WTC11 (cell line): ENCODE results near the gene CACNA1A. TPM values are rescaled to one million over a fixed set of nuclear protein-coding genes. Genes with fewer than 3 reads are reported as not detected.
A peak's percentile ranks its signal among the peaks of the same experiment; 100 is the strongest.

Experiments
- ATAC-seq: fragments of 200-7000 bp; cut with Tn5 transposase; 2 replicates; pipeline ENCODE4 v1.10.0; 2021; ENCODE audit warnings: mild to moderate bottlenecking, moderate library complexity
- CTCF ChIA-PET: fragments of 300-600 bp; sonication (Branson Sonifier 250); formaldehyde crosslinking; loops from one replicate; lab custom pipeline; 2021; ENCODE audit warnings: antibody characterized with exemption; lab: Charles Lee
- POLR2A ChIA-PET: fragments of 350-600 bp; sonication (Branson Sonifier 250); formaldehyde crosslinking; loops from one replicate; lab custom pipeline; 2021; ENCODE audit warnings: antibody characterized with exemption; lab: Charles Lee
- DNase-seq: peaks from one replicate; pipeline ENCODE4 v3.0.0; 2021; ENCODE audit warnings: low spot score
- H3K27ac Mint-ChIP-seq: 2 replicates; pipeline ENCODE4 v1.8.0; 2021; ENCODE audit warnings: mixed read lengths
- H3K27me3 Mint-ChIP-seq: 2 replicates; pipeline ENCODE4 v1.8.0; 2021; ENCODE audit warnings: low read depth, mild to moderate bottlenecking, moderate library complexity, mixed read lengths
- H3K36me3 Mint-ChIP-seq: 2 replicates; pipeline ENCODE4 v1.8.0; 2021; ENCODE audit warnings: mixed read lengths
- H3K4me1 Mint-ChIP-seq: 2 replicates; pipeline ENCODE4 v1.8.0; 2022; ENCODE audit warnings: mixed read lengths
- H3K4me3 Mint-ChIP-seq: 2 replicates; pipeline ENCODE4 v1.8.0; 2021; ENCODE audit warnings: mild to moderate bottlenecking, moderate library complexity, mixed read lengths
- H3K9me3 Mint-ChIP-seq: 2 replicates; pipeline ENCODE4 v1.8.0; 2021; ENCODE audit warnings: mixed read lengths
- AR ChIP-seq: fragments of 250-450 bp; sonication (Bioruptor Pico); IDR thresholded peaks from 2 replicates; pipeline ENCODE4 v1.9.0; 2021; ENCODE audit warnings: mild to moderate bottlenecking
- CBFB ChIP-seq: sonication (generic); formaldehyde crosslinking; IDR thresholded peaks from 2 replicates; pipeline ENCODE4 v1.8.1; 2022; ENCODE audit warnings: mild to moderate bottlenecking, low read depth, missing genetic modification reagents
- EMX1 ChIP-seq: fragments of 250-450 bp; sonication (Bioruptor Pico); IDR thresholded peaks from 2 replicates; pipeline ENCODE4 v1.8.0; 2021; ENCODE audit warnings: mild to moderate bottlenecking
- FOXJ3 ChIP-seq: sonication (generic); formaldehyde crosslinking; IDR thresholded peaks from 2 replicates; pipeline ENCODE4 v1.9.0; 2021; ENCODE audit warnings: missing genetic modification reagents, mild to moderate bottlenecking, borderline replicate concordance
- GRHL2 ChIP-seq: fragments of 250-450 bp; sonication (Bioruptor Pico); IDR thresholded peaks from 2 replicates; pipeline ENCODE4 v1.8.0; 2022; ENCODE audit warnings: mild to moderate bottlenecking, moderate library complexity; ENCODE audit not compliant: insufficient replicate concordance, severe bottlenecking
- JAZF1 ChIP-seq: fragments of 250-450 bp; sonication (Bioruptor Pico); IDR thresholded peaks from 2 replicates; pipeline ENCODE4 v1.9.0; 2021; ENCODE audit warnings: moderate library complexity, mild to moderate bottlenecking, inconsistent platforms
- NFYB ChIP-seq: sonication (generic); formaldehyde crosslinking; conservative IDR thresholded peaks from 2 replicates; pipeline ENCODE4 v1.8.0; 2022; ENCODE audit warnings: low read depth, missing genetic modification reagents
- NR2C2 ChIP-seq: sonication (generic); formaldehyde crosslinking; IDR thresholded peaks from 2 replicates; pipeline ENCODE4 v1.8.0; 2022; ENCODE audit warnings: mild to moderate bottlenecking, missing genetic modification reagents
- RELA ChIP-seq: sonication (generic); formaldehyde crosslinking; IDR thresholded peaks from 2 replicates; pipeline ENCODE4 v1.8.1; 2022; ENCODE audit warnings: missing genetic modification reagents, mild to moderate bottlenecking, borderline replicate concordance
- ZNF121 ChIP-seq: sonication (generic); formaldehyde crosslinking; IDR thresholded peaks from 2 replicates; pipeline ENCODE4 v1.8.0; 2023; ENCODE audit warnings: missing genetic modification reagents
- ZNF281 ChIP-seq: sonication (generic); formaldehyde crosslinking; IDR thresholded peaks from 2 replicates; pipeline ENCODE4 v1.8.0; 2023; ENCODE audit warnings: mild to moderate bottlenecking, missing genetic modification reagents
- ZNF423 ChIP-seq: fragments of 250-450 bp; sonication (Bioruptor Pico); IDR thresholded peaks from 2 replicates; pipeline ENCODE4 v2.1.2; 2022; ENCODE audit warnings: mild to moderate bottlenecking, moderate library complexity
- total RNA-seq: library from RNA; stranded (reverse); gene quantifications from 3 replicates; pipeline ENCODE4 v1.2.3, GENCODE V29; 2021
- TF ChIP-seq, protein P1 (sequence below): sonication (generic); formaldehyde crosslinking; IDR thresholded peaks from 2 replicates; pipeline ENCODE4 v1.8.1; 2022; ENCODE audit warnings: low read depth, missing genetic modification reagents, borderline replicate concordance
- TF ChIP-seq, protein P2 (sequence below): sonication (generic); formaldehyde crosslinking; IDR thresholded peaks from 2 replicates; pipeline ENCODE4 v1.8.1; 2022; ENCODE audit warnings: low read depth, mild to moderate bottlenecking, moderate library complexity, missing genetic modification reagents, borderline replicate concordance
- TF ChIP-seq, protein P3 (sequence below): sonication (generic); formaldehyde crosslinking; IDR thresholded peaks from 2 replicates; pipeline ENCODE4 v1.8.0; 2023; ENCODE audit warnings: missing genetic modification reagents
- TF ChIP-seq, protein P4 (sequence below): sonication (generic); formaldehyde crosslinking; IDR thresholded peaks from 2 replicates; pipeline ENCODE4 v1.8.1; 2022; ENCODE audit warnings: missing genetic modification reagents, borderline replicate concordance
- TF ChIP-seq, protein P5 (sequence below): fragments of 200-600 bp; IDR thresholded peaks from 2 replicates; pipeline ENCODE4 v1.8.0; 2022; ENCODE audit warnings: antibody characterized with exemption
- TF ChIP-seq, protein P6 (sequence below): fragments of 250-450 bp; sonication (Bioruptor Pico); IDR thresholded peaks from 2 replicates; pipeline ENCODE4 v1.9.0; 2021; ENCODE audit warnings: moderate library complexity, mild to moderate bottlenecking, inconsistent platforms, borderline replicate concordance

CACNA1A gene
- total RNA-seq, 1 experiment from 2014 or later = 28.9 TPM

DNA sequence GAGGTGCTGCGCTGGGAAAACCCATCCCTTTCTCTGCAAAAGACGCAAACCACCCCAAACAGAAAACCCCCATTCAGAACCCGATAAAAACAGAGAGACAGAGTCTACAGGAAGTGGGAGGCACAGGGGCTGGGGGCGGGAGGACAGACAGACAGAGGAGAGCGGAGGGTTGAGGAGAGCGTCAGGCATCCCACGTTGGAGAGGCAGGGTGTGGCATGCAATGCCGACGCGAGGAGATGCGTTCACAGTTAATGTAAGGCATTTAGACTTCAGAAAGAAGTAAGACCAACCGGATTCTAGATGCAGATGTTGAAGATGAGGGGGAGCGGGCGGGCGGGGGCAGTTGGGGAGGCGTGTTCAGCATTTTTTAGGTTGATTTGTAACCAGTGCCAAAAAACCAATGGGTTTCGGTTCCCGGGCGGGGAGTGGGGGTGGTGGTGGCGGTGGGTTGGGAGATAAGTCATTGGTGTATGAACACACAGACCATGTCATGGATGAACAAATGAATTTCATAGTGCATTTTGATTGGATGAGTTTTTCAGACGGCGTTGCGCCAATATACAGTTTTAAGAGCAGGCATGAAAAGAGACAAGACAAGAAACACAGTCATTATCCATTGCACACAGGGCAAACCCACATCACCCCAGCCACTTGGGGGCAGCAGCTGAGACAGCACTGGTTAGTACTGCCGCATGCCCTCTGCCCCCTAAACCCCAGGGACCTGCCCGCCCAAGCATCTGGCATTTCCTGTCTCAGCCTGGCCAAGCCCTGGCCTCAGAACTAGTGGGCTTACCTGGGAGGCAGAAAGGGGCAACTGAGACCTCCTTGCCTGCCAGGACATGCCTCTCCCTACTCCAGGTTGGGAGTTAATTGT lies 264.8 kb downstream of the CACNA1A start:
- Mint-ChIP-seq H3K27ac (no peak overlapping the region; the same call in 1 of the 2 replicates), H3K4me3 (no peak overlapping the region), H3K9me3 (peaks cover 9% of the 10 kb centered on the region), H3K4me1 (peaks cover 29% of the 10 kb centered on the region), H3K36me3 (peaks cover 7% of the 10 kb centered on the region)
- ChIA-PET POLR2A (no interaction called here), CTCF (interaction anchor here (1.0 to 2.4 kb wide), 4 partner anchors 9 to 480 kb away, joined by 3 to 11 read pairs (median 6); no protein-coding TSS in a partner anchor)
- peak; percentile 82 for ATAC-seq
- TF ChIP-seq ZNF281 (no peak), EMX1 (CRISPR knock-in tag) (no peak), NR2C2 (CRISPR knock-in tag) (no peak), CBFB (CRISPR knock-in tag) (no peak)
- TF ChIP-seq, protein P1, sequence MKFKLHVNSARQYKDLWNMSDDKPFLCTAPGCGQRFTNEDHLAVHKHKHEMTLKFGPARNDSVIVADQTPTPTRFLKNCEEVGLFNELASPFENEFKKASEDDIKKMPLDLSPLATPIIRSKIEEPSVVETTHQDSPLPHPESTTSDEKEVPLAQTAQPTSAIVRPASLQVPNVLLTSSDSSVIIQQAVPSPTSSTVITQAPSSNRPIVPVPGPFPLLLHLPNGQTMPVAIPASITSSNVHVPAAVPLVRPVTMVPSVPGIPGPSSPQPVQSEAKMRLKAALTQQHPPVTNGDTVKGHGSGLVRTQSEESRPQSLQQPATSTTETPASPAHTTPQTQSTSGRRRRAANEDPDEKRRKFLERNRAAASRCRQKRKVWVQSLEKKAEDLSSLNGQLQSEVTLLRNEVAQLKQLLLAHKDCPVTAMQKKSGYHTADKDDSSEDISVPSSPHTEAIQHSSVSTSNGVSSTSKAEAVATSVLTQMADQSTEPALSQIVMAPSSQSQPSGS (CRISPR knock-in tag) = no peak
- TF ChIP-seq, protein P2, sequence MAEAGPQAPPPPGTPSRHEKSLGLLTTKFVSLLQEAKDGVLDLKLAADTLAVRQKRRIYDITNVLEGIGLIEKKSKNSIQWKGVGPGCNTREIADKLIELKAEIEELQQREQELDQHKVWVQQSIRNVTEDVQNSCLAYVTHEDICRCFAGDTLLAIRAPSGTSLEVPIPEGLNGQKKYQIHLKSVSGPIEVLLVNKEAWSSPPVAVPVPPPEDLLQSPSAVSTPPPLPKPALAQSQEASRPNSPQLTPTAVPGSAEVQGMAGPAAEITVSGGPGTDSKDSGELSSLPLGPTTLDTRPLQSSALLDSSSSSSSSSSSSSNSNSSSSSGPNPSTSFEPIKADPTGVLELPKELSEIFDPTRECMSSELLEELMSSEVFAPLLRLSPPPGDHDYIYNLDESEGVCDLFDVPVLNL (CRISPR knock-in tag) = no peak
- TF ChIP-seq, protein P3, sequence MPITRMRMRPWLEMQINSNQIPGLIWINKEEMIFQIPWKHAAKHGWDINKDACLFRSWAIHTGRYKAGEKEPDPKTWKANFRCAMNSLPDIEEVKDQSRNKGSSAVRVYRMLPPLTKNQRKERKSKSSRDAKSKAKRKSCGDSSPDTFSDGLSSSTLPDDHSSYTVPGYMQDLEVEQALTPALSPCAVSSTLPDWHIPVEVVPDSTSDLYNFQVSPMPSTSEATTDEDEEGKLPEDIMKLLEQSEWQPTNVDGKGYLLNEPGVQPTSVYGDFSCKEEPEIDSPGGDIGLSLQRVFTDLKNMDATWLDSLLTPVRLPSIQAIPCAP (CRISPR knock-in tag) = no peak
- TF ChIP-seq, all 79 proteins: peak for 0
- peaks cover 5% of the 10 kb centered on the region; the same call in 1 of the 2 replicates for H3K27me3 Mint-ChIP-seq
- DNase-seq = peak; percentile 61

DNA sequence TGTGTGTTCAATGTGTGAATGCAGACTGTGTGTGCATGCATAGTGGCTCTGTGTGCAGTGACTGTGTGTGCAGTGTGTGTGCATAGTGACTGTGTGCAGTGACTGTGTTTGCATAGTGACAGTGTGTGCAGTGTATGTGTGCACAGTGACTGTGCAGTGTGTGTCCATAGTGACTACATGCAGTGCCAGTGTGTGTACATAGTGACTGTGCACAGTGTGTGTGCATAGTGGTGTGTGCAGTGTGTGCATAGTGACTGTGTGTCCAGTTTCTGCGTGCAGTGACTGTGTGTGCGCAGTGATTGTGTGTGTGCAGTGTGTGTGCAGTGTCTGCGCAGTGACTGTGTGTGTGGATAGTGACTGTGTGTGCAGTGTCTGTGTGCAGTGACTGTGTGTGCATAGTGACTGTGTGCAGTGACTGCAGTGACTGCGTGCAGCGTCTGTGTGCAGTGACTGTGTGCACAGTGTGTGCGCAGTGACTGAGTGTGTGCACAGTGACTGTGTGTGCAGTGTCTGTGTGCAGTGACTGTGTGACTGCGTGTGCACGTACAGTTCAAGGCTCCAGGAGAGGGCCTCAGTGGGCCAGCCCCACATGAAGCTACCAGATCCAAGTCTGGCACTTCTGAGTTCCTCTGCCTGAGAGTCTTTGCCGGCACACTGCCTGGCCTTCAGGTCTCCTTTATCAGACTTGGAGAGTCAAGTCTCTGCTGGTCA lies 265.8 kb downstream of the CACNA1A start:
- Mint-ChIP-seq H3K4me3 (no peak overlapping the region), H3K4me1 (peaks cover 29% of the 10 kb centered on the region), H3K27me3 (peaks cover 5% of the 10 kb centered on the region), H3K27ac (peak overlapping the region; percentile 14; the same call in 1 of the 2 replicates), H3K9me3 (peaks cover 16% of the 10 kb centered on the region), H3K36me3 (peaks cover 13% of the 10 kb centered on the region)
- ATAC-seq = no peak
- CTCF ChIA-PET = interaction anchor here (2.0 to 2.4 kb wide), 2 partner anchors 8 to 44 kb away, joined by 8 to 11 read pairs; no protein-coding TSS in a partner anchor
- no peak for DNase-seq
- POLR2A ChIA-PET = no interaction called here
- TF ChIP-seq, protein P4, sequence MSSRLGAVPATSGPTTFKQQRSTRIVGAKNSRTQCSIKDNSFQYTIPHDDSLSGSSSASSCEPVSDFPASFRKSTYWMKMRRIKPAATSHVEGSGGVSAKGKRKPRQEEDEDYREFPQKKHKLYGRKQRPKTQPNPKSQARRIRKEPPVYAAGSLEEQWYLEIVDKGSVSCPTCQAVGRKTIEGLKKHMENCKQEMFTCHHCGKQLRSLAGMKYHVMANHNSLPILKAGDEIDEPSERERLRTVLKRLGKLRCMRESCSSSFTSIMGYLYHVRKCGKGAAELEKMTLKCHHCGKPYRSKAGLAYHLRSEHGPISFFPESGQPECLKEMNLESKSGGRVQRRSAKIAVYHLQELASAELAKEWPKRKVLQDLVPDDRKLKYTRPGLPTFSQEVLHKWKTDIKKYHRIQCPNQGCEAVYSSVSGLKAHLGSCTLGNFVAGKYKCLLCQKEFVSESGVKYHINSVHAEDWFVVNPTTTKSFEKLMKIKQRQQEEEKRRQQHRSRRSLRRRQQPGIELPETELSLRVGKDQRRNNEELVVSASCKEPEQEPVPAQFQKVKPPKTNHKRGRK (CRISPR knock-in tag) = no peak
- no peak for TF ChIP-seq NFYB (CRISPR knock-in tag)
- no peak for TF ChIP-seq ZNF121 (CRISPR knock-in tag)
- TF ChIP-seq GRHL2 = no peak
- TF ChIP-seq, protein P5, sequence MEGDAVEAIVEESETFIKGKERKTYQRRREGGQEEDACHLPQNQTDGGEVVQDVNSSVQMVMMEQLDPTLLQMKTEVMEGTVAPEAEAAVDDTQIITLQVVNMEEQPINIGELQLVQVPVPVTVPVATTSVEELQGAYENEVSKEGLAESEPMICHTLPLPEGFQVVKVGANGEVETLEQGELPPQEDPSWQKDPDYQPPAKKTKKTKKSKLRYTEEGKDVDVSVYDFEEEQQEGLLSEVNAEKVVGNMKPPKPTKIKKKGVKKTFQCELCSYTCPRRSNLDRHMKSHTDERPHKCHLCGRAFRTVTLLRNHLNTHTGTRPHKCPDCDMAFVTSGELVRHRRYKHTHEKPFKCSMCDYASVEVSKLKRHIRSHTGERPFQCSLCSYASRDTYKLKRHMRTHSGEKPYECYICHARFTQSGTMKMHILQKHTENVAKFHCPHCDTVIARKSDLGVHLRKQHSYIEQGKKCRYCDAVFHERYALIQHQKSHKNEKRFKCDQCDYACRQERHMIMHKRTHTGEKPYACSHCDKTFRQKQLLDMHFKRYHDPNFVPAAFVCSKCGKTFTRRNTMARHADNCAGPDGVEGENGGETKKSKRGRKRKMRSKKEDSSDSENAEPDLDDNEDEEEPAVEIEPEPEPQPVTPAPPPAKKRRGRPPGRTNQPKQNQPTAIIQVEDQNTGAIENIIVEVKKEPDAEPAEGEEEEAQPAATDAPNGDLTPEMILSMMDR = no peak
- TF ChIP-seq JAZF1 (CRISPR knock-in tag) = no peak
- TF ChIP-seq, protein P6, sequence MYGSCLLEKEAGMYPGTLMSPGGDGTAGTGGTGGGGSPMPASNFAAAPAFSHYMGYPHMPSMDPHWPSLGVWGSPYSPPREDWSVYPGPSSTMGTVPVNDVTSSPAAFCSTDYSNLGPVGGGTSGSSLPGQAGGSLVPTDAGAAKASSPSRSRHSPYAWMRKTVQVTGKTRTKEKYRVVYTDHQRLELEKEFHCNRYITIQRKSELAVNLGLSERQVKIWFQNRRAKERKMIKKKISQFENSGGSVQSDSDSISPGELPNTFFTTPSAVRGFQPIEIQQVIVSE = no peak
- TF ChIP-seq FOXJ3 = no peak
- TF ChIP-seq AR (CRISPR knock-in tag) = no peak
- no peak for TF ChIP-seq RELA (CRISPR knock-in tag)
- TF ChIP-seq ZNF423 (CRISPR knock-in tag) = no peak
